ENCODE results near the gene GRID2.

The GRID2 gene

GRCh38 chr4:92953462-92953861, 649.7 kb downstream of the GRID2 start:
- no peak for DNase-seq (ENCODE audit: low read depth in 2 of 2)

GRCh38 chr4:92961881-92962280, 658.1 kb downstream of the GRID2 start:
- no peak for DNase-seq (ENCODE audit: low read depth in 2 of 2)

- DNase-seq (ENCODE audit: low read depth in 2 of 2), result no peak
These were observed 659.1 kb downstream of the GRID2 start for GRCh38 chr4:92962831-92963230.

DNA sequence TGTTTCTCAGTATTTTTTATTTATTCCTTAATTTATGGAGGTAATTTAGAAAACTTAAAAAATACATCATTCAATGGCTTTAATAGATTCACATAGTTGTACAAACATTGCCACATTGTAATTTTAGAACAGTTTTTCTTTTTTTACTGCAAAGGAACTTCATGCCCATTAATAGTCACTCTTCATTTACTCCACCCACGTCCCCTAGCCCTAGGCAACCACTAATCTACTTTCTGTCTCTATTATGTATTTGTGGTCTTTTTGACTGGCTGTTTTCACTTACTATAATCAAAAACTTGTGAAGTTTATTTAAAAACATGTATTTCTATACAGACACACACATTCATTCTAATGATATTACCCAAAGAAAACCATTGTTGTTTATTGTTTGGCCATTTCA, 664.8 kb downstream of the GRID2 start:
- DNase-seq (ENCODE audit: low read depth in 2 of 2), result no peak

GRCh38 chr4:92968996-92969395, 665.2 kb downstream of the GRID2 start:
- no peak for DNase-seq (ENCODE audit: low read depth in 2 of 2)

DNA sequence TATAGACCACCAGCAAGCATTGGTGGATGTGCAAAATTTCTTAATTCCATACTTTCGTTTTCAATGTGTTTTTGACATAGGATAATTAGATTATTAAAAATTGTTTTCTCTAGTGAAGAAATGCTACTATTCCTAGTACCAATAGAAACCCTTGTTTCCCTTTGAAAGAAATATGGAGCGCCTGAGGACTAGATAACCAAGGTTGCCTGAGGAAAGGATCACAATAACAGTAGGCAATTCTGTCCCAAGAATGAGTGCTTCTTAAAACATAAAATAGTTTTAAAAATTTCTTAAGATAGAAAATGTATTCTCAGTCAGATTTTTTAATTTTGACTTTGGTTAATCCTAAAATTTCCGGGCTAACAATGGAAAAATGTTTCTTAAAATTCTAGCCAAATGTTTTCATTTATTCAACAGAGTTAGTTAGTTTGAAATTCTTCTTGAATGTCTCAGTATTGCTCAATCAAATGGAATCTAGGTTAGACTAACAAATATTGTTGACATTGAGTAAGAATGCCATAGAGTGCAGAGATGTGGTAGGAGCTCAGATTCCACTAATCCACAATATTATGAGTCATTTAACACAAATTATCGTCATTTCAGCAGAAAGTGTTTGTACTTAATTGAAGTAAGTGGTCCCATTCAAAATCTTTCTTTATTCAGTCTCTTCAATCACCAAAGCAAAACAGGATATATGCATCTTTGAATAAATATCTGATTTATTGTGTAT, 666.0 kb downstream of the GRID2 start:
- DNase-seq (ENCODE audit: low read depth in 2 of 2), result peak; percentile 85 to 87

DNA sequence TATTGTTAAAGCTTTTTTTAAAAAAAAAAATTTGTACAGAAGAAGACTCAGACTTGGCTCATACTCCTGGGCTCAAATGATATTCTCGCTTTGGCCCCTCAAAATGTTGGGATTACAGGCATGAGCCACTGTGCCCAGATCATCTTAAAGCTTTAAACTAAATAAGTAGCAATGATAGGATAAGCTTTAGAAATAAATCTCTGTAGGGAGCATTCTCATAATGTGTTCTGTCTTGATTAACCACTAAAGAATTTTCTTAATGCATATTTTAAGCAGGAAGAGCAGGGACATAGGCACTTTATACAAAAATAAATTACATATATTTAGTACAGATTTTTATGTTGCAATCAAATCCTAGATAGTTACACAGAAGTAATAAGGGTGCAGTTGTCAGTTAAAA, 667.2 kb downstream of the GRID2 start:
- peak; percentile 15 to 28 for DNase-seq (ENCODE audit: low read depth in 2 of 2)

DNA sequence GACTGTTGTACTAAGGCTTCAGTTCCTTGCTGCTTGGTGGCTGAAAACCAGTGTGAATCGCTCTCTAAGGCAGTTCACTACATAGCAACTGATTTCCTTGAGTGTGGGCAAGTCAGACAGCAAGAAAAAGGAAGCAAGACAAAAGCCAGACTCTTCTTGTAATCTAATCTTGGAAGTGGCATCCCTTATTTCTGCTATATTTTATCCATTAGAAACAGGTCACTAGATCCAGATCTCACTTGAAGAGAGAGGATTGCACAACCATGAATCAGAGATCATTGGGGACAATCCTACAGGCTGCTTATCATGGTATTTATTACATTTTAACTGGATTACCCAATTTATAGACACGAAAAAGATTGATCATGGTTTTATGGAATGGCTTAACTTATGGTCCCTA, 684.5 kb downstream of the GRID2 start:
- DNase-seq (ENCODE audit: low read depth in 2 of 2), result no peak

DNA sequence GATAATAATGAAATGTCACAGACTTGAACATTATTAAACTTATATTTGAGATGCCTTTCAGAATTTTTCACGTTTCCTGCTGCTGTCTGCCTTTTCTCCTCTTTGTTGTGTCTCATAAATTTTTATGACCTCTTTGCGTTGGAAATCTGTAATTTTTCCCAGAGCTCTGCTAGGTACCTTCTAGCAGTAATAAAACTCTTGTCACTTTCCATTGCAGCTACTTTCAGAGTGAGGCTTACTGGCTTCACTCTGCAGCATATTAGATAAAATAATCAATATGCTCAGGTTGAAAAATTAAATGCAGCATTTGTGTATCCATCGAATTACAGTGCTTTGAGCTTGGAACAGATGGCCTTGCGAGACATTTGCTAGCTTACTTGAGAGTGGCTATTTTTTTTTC, 689.0 kb downstream of the GRID2 start:
- DNase-seq (ENCODE audit: low read depth in 2 of 2), result no peak

DNA sequence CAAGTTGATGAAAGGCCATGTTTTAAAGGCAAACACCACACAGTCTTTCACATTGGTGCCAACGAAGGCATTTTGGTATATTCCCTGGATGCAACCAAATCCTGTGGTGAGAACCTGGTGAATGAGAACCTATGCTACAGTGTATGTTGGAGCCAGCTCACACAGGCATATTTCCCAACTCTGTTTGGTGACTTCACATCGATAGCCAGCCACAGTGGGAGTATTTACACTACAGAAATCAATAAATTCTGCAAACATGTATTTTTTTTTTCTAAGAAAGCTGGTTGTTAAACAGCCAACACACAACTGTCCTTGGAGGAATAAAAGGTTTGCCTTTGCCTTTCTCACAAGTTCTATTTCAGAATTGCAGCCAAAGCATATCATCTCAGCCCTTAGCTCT, 691.0 kb downstream of the GRID2 start:
- DNase-seq (ENCODE audit: low read depth in 2 of 2), result no peak

DNA sequence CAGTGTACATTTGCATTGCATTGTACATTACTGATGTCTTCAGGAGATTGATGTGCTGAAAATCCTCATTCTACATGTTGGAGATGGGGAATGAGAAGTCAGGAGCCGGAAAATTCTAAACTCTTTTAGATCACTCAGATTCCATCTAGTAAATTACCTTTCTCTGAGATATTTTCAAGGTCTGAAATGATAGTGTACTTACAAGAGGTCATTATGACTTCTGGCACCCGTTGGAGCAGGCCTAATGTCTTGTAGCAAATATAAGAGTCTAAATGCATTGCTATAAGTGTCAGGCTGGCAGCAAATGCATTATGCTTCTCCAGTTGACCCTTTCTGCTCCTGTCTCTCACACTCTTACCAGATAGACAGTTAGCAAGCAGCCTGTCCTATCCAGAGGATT, 692.8 kb downstream of the GRID2 start:
- no peak for DNase-seq (ENCODE audit: low read depth in 2 of 2)

GRCh38 chr4:93000910-93001309, 697.1 kb downstream of the GRID2 start:
- DNase-seq (ENCODE audit: low read depth in 2 of 2), result no peak

DNA sequence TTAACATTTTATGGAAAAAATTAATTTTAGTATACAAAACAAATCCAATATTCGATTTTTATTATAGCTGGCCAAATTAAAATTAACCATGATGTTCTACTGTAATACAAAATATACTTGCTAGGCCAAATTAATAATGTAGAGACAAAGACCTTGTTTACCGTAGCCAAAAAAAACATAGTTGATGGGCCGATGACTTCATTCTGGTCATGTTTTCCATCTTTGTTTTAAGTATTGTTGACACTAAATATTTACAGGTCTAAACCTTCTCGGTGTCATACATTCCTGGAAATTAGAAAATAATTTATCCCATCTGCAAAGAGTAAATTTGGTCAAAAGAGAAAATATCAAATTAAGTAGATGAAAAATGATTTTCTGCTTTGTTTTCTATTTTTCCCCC, 698.5 kb downstream of the GRID2 start:
- DNase-seq (ENCODE audit: low read depth in 2 of 2), result no peak

- DNase-seq (ENCODE audit: low read depth in 2 of 2), result no peak
These were observed 712.6 kb downstream of the GRID2 start for GRCh38 chr4:93016350-93016749.

DNA sequence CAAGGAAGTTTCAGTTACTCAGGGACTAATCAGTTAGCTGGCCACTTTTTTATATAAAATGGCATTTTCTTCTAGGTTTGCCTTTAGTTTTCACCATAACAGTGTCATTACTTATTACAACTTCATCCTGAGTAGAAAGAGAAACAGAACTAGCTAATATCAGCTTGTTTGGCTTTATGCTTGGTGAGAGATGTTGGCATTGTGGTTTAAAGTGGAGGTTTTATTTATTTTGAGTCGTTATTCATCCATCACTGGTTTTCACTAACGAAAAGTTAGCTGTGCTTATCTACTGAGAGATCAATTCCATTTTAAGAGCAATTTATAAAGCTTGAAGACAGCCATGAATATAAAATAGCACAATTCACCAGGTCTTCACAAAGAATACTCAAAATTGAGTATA, 714.5 kb downstream of the GRID2 start:
- DNase-seq (ENCODE audit: low read depth in 2 of 2), result no peak

DNA sequence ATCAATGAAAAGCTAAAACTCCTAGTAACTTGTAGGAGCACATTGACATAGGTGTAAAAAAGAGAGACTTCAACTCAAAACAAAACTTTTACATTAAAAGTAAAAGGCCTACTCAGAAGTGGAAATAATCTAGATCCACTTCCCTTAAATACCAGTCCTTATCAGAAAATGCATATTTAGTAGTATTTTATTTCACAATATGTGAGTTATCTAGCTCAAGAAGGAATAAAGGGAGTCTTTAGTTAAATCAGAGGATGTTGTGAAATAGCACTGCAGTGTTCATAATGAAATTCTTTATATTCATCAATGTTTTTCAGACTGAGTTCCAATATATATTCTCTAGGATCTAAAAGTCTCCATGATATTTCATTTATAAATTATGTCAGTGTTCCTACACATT, 715.0 kb downstream of the GRID2 start:
- no peak for DNase-seq (ENCODE audit: low read depth in 2 of 2)

DNA sequence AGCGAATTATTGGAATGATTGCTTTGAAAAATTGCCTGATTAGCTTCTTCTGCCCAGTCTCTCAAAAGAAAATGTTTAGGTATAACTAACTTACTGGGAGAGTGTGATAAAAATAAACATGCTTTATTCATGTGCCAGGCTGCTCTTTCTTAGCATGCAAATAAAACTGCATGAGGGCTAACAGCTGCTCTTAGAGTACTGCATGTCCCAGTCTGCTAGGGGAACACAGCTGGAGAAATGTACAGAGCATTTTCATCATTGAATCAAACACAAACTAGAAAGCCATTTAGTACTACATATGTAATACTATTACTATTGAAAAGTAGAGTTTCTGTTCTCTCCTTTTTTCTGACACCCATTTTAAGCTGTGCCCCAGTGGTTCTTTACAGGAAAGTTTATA, 726.0 kb downstream of the GRID2 start:
- DNase-seq (ENCODE audit: low read depth in 2 of 2), result no peak

- no peak for DNase-seq (ENCODE audit: low read depth in 2 of 2)
These were observed 726.9 kb downstream of the GRID2 start for GRCh38 chr4:93030670-93031069.

DNA sequence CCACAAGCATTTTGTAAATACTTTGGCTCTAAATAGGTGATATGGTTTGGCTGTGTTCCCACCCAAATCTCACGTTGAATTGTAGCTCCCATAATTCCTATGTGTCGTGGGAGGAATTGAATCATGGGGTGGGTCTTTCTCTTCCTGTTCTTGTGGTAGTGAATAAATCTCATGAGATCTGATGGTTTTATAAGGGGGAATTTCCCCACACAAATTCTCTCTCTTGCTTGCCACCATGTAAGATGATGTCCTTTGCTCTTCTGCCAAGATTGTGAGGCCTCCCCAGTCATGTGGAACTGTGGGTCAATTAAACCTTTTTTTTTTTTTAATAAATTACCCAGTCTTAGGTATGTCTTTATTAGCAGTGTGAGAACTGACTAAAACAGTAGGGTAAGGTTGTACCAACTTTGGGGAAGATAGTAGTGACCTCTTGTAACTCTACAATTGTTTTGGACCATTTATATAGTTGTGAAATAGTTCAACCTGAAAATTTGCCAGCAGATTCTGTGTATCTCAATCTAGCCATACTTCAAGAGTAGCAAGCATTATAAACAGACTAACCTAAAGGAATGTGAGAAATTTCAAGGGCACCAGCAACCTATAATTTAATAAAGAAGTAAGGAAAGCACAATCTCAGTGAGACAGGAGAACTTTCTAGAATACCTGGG, 727.8 kb downstream of the GRID2 start:
- no peak for DNase-seq (ENCODE audit: low read depth in 2 of 2)

- DNase-seq (ENCODE audit: low read depth in 2 of 2), result no peak
These were observed 739.0 kb downstream of the GRID2 start for GRCh38 chr4:93042746-93043145.

GRCh38 chr4:93053140-93053539, 749.4 kb downstream of the GRID2 start:
- no peak for DNase-seq (ENCODE audit: low read depth in 2 of 2)

DNA sequence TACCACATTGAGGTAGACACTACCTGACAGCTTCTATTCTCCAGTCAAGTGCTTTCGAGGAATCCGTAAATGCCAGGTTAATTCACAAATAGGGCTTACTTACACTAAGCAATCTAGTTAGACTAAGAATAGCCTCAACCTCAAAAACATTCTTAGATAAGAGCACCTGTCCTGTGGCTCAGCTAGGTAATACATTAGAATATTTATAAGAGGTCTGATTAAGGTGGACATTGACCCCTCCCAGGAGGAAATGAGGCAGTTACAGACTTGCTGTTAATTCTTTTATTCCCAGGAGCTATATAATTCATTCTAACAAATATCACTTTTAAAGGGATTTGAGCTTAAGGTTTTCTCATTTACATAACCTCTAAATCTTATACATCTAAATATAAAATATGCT, 758.1 kb downstream of the GRID2 start:
- DNase-seq (ENCODE audit: low read depth in 2 of 2), result no peak

GRCh38 chr4:93063325-93063724, 759.6 kb downstream of the GRID2 start:
- no peak for DNase-seq (ENCODE audit: low read depth in 2 of 2)

- no peak for DNase-seq (ENCODE audit: low read depth in 2 of 2)
These were observed 762.0 kb downstream of the GRID2 start for GRCh38 chr4:93065790-93066189.
